ENCODE results near the gene PTCRA. TPM values are rescaled to one million over a fixed set of nuclear protein-coding genes. Genes with fewer than 3 reads are reported as not detected.

The PTCRA gene
- total RNA-seq, 4 donors from 2014 or later: not detected

- Histone ChIP-seq H3K27me3 (peaks cover 3% of the 10 kb centered on the region), H3K4me1 (peaks cover 16 to 45% (median 22%) of the 10 kb centered on the region in 4 donors), H3K36me3 (peaks cover 0 to under 1% (median 0%) of the 10 kb centered on the region in 4 donors), H3K9me3 (no peaks in the 10 kb centered on the region), H3K27ac (peak within 1 kb of the TSS; percentile 90 to 94 (median 90)), H3K4me3 (peak within 1 kb of the TSS; percentile 53 to 69 (median 63))
- TF ChIP-seq EP300 (IDR thresholded peaks at IDR 0.05; ENCODE audit: low read depth) (no peak), CTCF (IDR thresholded peaks at IDR 0.05) (peak in 1 of 5 experiments; percentile 17), POLR2AphosphoS5 (IDR thresholded peaks at IDR 0.05) (peak; percentile 64 to 82 (median 78)), POLR2A (IDR thresholded peaks at IDR 0.05) (peak; percentile 86)
- in situ Hi-C loops (cut with MboI; ENCODE audit: low pct_ligation_motif_present in 1 of 4, low pct_unique_long_range_greater_than_20kb in 1 of 4, low sequenced_read_pairs in 3 of 4) (no loop called here), intact Hi-C loops (cut with DNase I; ENCODE audit: low total_unique reads) (loop anchor here (1.0 kb wide), 1 partner anchor 55 kb away; the partner anchor contains the start of gene PPP2R5D)
- peak; percentile 96 for DNase-seq
- WGBS, 2 donors (ENCODE audit: low coverage in 1 of 2): 0 to 1% methylated on average over 9 to 60 of the region's 63 CpGs
Observed at GRCh38 chr6:42928986-42929820, 13.3 kb downstream of the PTCRA start, which contains the start of gene CNPY3. Gene CNPY3, plus strand, starts transcription at chr6:42929480. Its CDS starts 91 bp downstream, at chr6:42929571.

GRCh38 chr6:42929821-42930360 lies 14.0 kb downstream of the PTCRA start:
- DNase-seq: peak; percentile 48
- H3K27me3 ChIP-seq: peaks cover 3% of the 10 kb centered on the region
- TF ChIP-seq EP300 (IDR thresholded peaks at IDR 0.05; ENCODE audit: low read depth) (no peak), CTCF (IDR thresholded peaks at IDR 0.05) (no peak), POLR2A (IDR thresholded peaks at IDR 0.05) (no peak), POLR2AphosphoS5 (IDR thresholded peaks at IDR 0.05) (peak in 1 of 3 donors; percentile 23)
- intact Hi-C loops (cut with DNase I; ENCODE audit: low total_unique reads) (loop anchor here (1.0 kb wide), 1 partner anchor 54 kb away; the partner anchor contains the start of gene PPP2R5D), in situ Hi-C loops (cut with MboI; ENCODE audit: low pct_ligation_motif_present in 1 of 4, low pct_unique_long_range_greater_than_20kb in 1 of 4, low sequenced_read_pairs in 3 of 4) (no loop called here)
- peaks cover 0 to 8% (median 0%) of the 10 kb centered on the region in 4 donors for H3K36me3 ChIP-seq
- peak overlapping the region; percentile 90 to 94 (median 90) for H3K27ac ChIP-seq
- H3K4me1 ChIP-seq: peaks cover 16 to 45% (median 22%) of the 10 kb centered on the region in 4 donors
- no peaks in the 10 kb centered on the region for H3K9me3 ChIP-seq
- 0 to 1% methylated on average over 14 to 16 of the region's 16 CpGs for WGBS, 2 donors (ENCODE audit: low coverage in 1 of 2)
- H3K4me3 ChIP-seq: peak overlapping the region; percentile 53 to 69 (median 63)

GRCh38 chr6:42932412-42932811 lies 16.6 kb downstream of the PTCRA start:
- 75 to 86% methylated on average over 2 to 3 of the region's 3 CpGs for WGBS, 2 donors (ENCODE audit: low coverage in 1 of 2)
- H3K36me3 ChIP-seq: peaks cover 0 to 26% (median 5%) of the 10 kb centered on the region in 4 donors
- no peak for DNase-seq
- intact Hi-C loops (cut with DNase I; ENCODE audit: low total_unique reads) (no loop called here), in situ Hi-C loops (cut with MboI; ENCODE audit: low pct_ligation_motif_present in 1 of 4, low pct_unique_long_range_greater_than_20kb in 1 of 4, low sequenced_read_pairs in 3 of 4) (no loop called here)
- H3K4me3 ChIP-seq: no peak overlapping the region
- H3K27me3 ChIP-seq: no peaks in the 10 kb centered on the region
- H3K27ac ChIP-seq: no peak overlapping the region
- peaks cover 16 to 45% (median 22%) of the 10 kb centered on the region in 4 donors for H3K4me1 ChIP-seq
- H3K9me3 ChIP-seq: no peaks in the 10 kb centered on the region
- TF ChIP-seq EP300 (IDR thresholded peaks at IDR 0.05; ENCODE audit: low read depth) (no peak), POLR2A (IDR thresholded peaks at IDR 0.05) (no peak), POLR2AphosphoS5 (IDR thresholded peaks at IDR 0.05) (no peak), CTCF (IDR thresholded peaks at IDR 0.05) (no peak)

- Histone ChIP-seq H3K4me1 (peaks cover 16 to 41% (median 22%) of the 10 kb centered on the region in 4 donors), H3K4me3 (no peak overlapping the region), H3K27me3 (no peaks in the 10 kb centered on the region), H3K27ac (no peak overlapping the region), H3K9me3 (no peaks in the 10 kb centered on the region), H3K36me3 (peaks cover 0 to 30% (median 9%) of the 10 kb centered on the region in 4 donors)
- in situ Hi-C loops (cut with MboI; ENCODE audit: low pct_ligation_motif_present in 1 of 4, low pct_unique_long_range_greater_than_20kb in 1 of 4, low sequenced_read_pairs in 3 of 4): no loop called here
- 53 to 86% methylated on average over 1 to 3 of the region's 3 CpGs for whole genome bisulfite sequencing, 2 donors (ENCODE audit: low coverage in 1 of 2)
- intact Hi-C loops (cut with DNase I; ENCODE audit: low total_unique reads): no loop called here
- no peak for TF ChIP-seq POLR2A (IDR thresholded peaks at IDR 0.05)
- TF ChIP-seq POLR2AphosphoS5 (IDR thresholded peaks at IDR 0.05): no peak
- no peak for TF ChIP-seq CTCF (IDR thresholded peaks at IDR 0.05)
- no peak for TF ChIP-seq EP300 (IDR thresholded peaks at IDR 0.05; ENCODE audit: low read depth)
- no peak for DNase-seq
Observed at GRCh38 chr6:42933205-42933604, 17.4 kb downstream of the PTCRA start.

Data from transverse colon (tissue), 4 donors.